Activated CD4-positive, alpha-beta T cell treated with anti-CD3 and anti-CD28 coated beads for 48 hours (primary cell): ENCODE measurements around the gene SAMD4A.

Experiments
- DNase-seq: peaks from one replicate; pipeline ENCODE4 v3.0.0-alpha.2; 2020

The SAMD4A gene

DNA sequence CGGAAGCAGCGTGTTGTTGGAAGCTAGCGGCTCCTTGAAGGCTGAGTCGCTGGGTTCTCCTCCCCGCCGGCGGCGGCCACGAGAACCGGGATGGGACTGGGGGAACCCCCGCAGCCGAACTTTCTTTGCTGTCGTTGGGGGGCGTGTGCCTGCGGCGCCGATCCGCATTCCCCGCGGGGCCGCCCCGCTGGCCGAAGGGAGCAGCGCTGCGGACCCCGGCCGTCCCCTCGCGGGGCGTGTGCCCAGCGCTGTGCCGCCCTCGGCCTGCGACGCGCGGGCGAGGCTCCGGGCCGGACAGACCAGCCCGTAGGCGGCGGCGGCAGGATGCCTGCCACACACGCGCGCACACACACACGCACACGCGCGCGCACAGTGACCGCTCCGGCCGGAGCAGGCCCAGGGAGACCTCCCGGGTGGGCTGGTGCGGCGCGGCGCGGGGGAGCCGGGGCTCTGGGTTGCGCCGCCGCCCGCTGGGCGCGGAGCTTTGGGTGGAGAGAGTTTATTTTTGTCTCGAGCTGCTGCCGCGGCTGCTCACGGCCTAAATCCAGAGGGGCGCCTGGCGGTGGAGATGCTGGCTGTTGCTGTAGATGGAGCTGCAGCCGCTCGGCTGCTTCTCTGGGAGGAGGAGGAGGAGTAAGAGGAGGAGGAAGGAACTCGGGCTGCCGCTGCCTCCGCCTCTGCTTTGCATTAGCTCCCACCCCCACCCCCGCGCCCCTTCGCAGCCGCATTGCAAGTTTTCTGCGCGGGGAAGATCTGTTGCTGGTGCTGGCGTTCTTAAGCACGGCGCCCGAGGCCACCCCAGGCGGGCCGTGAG lies at the start of gene SAMD4A:
Gene SAMD4A, plus strand, starts transcription at position 719 of the 814 bp plus-strand sequence. CDS start 789 bp downstream, outside the sequence.
- DNase-seq: peak; percentile 71

DNA sequence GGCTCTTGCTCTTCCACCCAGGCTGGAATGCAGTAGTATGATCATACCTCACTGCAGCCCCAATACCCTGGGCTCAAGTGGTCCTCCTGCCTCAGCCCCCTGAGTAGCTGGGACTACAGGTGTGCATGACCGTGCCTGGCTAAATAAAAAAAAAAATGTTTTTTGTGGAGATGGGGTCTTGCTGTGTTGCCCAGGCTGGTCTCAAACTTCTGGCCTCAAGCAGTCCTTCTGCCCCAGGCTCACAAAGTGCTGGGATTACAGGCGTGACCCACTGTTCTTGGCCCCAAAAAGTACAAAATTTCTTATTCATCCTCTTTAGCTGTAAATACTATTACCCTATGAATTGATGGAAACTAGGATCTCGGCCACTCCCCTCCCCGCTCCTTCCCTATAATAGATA lies 42.5 kb upstream of the SAMD4A start:
- no peak for DNase-seq

GRCh38 chr14:54528973-54529372 lies 38.0 kb upstream of the SAMD4A start:
- no peak for DNase-seq

DNA sequence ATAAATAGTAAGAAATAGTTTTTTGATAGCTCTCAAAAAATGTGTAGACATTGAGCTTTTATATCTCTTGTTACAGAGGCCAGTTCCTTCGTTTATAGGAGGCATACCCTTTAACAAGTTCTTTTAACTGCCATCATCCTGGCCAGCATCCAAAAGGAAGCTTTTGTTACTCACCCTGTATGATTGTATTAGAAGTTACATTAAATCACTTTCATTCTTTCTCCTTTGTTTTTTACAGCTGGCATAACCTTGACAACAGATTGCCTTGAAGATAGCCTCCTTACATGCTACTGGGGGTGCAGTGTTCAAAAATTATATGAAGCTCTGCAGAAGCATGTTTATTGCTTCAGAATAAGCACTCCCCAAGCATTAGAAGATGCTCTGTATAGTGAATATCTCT lies 37.1 kb upstream of the SAMD4A start:
- DNase-seq: no peak

GRCh38 chr14:54532111-54533012 lies 34.6 kb upstream of the SAMD4A start:
- DNase-seq: no peak

DNA sequence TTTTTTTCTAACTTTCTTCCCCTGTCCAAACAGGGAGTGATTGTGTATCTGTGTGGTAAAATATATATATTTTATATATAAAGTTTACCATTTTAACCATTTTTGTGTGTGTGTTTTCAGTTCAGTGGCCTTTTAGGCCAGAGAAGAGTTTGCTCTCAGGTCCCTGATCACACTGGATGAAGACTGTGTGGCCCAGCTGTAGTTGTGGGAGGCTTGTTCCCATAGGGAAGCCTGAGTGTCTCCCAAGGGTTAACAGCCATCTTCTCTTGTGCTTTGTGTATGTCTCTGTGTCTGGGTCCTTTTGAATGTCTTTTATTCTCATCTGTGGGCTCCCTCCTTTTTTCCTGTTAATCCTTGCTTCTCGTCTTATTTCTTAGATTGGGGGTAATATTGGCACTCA lies 33.8 kb upstream of the SAMD4A start:
- no peak for DNase-seq

GRCh38 chr14:54535126-54535525 lies 31.8 kb upstream of the SAMD4A start:
- DNase-seq: no peak

DNA sequence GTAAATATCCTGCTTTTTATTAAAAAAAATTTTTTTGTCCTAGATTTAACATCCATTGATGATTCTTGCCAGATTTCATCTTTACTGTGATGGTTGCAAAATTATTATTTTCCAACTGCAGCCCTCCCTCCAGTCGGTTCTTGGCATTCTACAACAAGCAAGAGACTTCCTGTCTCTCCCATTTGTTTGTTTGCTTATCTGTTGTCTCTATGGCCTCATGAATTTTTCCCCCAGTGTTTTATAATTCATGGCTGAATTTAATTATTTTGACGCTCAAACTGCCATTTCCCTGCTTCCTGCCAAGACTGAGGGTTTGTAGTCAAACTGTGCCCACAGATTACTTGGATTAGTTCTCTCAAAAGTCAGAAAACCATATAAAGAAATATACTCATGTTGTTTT lies 31.3 kb upstream of the SAMD4A start:
- no peak for DNase-seq

DNA sequence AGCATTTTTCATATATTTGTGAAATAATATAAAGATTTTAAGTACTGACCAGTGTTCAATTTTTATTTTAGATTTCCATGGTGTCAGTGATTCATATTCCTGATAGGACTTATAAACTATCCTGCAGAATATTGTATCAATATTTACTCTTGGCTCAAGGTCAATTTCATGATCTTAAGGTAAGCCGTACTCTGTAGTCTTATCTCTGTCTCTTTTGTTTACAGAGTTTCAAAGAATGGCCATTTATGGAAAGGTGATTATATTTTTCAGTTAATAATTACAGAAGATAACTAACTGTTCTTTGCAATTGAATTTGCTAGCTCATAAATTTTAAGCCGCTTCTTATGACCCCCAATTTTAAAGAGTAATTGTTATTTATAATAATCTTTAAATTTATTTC lies 29.3 kb upstream of the SAMD4A start:
- DNase-seq: no peak

DNA sequence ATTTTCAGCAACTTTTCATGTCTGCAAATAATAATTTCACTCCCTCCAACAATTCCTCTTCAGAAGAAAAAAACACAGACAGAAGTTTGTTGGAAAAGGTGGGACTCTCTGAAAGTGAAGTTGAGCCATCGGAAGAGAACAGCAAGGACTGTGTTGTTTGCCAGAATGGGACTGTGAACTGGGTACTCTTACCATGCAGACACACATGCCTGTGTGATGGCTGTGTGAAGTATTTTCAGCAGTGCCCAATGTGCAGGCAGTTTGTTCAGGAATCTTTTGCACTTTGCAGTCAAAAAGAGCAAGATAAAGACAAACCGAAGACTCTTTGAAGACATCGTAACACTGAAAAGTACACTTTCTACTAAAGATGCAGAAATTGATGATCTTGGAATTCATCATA lies 28.9 kb upstream of the SAMD4A start:
- DNase-seq: no peak

DNA sequence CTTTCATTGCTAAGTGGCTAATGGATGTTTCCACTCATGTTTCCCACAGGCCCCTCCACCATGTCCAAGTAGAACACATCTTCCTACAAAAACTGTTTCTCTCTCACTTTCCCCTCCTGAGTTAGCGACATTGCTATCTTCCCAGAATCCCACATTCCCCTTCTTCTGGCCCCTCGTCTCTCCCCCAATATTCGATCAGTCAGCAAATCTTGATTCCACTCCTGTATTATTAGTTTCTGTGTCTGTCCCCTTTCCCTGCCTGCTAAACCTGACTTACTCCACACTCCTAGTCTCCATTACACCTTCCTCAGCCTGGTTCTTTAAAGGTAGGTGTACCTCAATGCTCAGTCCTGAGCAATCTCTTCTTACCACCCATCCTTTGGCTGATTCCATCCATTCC lies 19.3 kb upstream of the SAMD4A start:
- no peak for DNase-seq

- no peak for DNase-seq
These were observed 18.4 kb upstream of the SAMD4A start for GRCh38 chr14:54548491-54548890.

- no peak for DNase-seq
These were observed 17.1 kb upstream of the SAMD4A start for GRCh38 chr14:54549862-54550261.

DNA sequence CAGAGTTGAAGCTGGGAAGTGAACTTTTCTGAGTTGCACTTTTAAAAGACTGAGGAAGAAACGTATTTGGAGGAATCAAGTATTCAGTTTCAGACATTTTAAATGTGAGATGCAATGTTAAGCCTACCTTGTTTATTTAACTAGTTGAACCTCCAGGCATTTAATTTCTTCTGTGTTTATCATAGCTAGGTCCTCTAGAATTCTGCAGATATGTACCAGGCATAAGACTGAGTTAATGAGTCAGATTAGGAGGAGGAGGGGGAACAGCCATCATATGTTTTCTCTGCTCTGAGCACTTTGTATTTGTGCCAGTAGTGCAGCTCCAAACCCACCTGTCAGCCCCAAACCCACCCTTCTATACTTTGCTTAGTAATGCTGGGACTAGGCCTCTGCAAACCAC lies 16.4 kb upstream of the SAMD4A start:
- DNase-seq: no peak

GRCh38 chr14:54554401-54554800 lies 12.5 kb upstream of the SAMD4A start:
- no peak for DNase-seq

- DNase-seq: no peak
These were observed 11.3 kb upstream of the SAMD4A start for GRCh38 chr14:54555651-54556050.

GRCh38 chr14:54556535-54556934 lies 10.4 kb upstream of the SAMD4A start:
- no peak for DNase-seq

DNA sequence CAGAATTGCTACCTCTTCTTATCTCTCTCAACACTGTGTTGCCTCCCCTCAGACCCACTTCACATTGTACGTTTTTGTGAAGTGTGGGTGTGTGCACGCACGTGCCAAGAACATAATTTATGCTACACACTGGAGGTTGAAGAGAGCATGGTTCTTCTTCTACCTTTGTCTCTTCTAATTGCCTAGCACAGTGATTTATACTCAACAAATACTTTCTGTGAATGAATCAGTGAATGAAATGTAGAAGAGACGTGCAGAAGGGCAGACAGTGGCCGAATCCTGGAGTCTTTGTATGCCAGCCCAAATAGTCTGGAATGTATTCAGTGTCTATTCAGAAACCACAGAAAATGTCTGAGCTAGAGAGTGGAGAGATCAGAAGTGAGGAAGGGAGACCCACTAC lies 4.6 kb upstream of the SAMD4A start:
- DNase-seq: no peak

DNA sequence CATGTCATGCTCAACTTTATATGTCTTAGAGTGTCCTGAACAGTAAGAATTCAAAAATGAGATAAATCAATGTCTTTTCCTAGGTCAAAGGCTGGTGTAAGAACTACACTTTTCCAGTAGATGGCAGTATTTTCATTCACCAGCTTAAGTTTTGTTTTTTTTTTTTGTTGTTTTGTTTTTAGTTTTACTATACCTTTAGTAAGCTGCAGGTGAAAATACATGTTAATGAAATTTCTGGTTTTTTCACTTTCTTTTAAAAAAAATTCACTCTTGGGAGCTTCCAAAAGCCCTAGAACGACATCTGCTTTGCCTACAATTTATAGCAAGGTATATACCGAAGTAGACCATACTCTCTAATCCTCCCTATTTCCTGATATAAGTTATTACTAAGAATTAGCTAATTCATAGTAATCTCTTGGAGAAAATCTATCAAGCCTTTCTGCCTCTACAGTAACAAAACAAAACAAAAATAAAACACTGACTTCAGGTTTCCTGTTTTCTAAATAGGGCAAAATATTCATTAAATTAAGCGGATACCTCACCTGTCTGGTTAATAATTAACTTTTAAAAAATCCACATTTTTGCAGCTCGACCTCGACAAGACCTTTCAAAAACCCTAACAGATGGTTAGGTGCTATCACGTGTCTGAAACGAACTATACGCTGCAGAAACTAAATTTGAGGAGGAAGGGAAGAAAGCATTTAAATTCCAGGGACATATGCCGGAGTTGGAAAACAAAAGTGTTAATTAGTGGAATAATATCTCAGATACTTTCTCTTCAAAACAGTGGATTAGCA lies 2.7 kb upstream of the SAMD4A start:
- no peak for DNase-seq

- DNase-seq: peak; percentile 71
These were observed 1.8 kb upstream of the SAMD4A start for GRCh38 chr14:54564868-54565784.

DNA sequence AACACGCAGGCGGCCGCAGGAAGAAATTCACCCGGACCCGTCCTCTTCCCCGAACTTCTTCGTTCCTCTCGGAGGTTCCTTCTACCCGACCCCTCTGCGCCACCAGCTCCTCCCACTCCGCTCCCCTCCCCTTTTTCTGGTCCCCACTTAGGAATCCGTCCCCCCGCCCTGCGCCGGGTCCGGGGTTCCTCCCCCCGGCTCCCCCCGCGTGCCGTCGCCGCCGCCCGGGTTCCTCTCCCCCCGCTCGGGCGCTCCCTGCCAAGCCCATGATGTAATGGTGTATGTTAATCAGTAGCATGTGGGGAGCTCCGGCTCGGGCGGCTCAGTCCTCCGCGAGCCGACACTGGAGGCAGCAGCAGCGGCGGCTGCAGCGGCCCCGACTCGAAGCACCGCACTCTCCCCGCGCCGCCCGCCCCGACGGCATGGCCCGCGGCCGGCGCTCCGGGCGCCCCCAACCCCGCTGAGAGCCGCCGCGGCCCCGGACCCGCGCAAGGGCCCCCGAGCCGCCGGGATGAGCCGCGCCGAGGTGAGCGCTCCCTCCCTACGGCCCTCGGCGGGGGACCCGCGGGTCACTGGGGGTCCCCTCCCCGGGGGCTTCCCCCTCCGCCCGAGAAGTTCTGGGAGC lies 1.0 kb upstream of the SAMD4A start:
- peak; percentile 80 for DNase-seq

- no peak for DNase-seq
These were observed 303 bp downstream of the SAMD4A start for GRCh38 chr14:54567224-54567638.
